ENCODE results near the gene KCNH5.

- TF ChIP-seq CTCF (IDR thresholded peaks at IDR 0.05 in 4 of 5, conservative IDR thresholded peaks at IDR 0.05 in 1 of 5) (no peak), POLR2A (IDR thresholded peaks at IDR 0.05) (no peak)
These were observed 35.8 kb downstream of the KCNH5 start for GRCh38 chr14:63009495-63009894.

Data from gastrocnemius medialis (tissue), 4 donors.